Measurements from ENCODE around the gene CDK17.
A peak's percentile ranks its signal among the peaks of the same experiment; 100 is the strongest.

The CDK17 gene

DNA sequence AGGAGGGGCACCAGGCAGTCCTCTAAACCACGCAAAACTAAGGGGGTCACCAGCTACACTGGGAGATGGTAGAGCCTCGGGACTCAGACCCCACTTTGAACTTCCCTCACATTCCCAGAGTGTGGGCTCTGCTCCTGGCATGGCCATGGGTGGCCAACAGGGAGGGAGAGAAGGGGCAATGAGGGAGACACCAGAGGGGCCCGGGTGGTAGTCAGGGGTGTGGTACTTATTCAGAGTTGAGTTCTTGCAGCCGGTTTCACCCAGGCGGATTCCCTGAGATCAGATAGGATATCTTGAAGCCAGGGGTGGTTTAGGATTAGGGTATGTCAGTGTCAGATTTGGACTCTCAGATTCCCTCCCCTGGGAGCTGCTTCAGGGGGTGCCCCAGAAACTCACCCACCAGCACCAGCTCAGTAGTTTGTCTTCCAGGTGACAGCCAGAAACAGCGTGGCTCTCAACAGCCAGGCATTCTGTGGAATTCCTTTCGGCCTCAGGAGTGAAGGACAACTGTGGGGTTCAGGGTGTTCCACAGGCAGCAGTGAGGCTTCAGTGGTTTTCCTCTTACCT is 150.0 kb downstream of the CDK17 start:
- H2AFZ ChIP-seq (ENCODE audit: low read depth, low read length), result no peak overlapping the region

DNA sequence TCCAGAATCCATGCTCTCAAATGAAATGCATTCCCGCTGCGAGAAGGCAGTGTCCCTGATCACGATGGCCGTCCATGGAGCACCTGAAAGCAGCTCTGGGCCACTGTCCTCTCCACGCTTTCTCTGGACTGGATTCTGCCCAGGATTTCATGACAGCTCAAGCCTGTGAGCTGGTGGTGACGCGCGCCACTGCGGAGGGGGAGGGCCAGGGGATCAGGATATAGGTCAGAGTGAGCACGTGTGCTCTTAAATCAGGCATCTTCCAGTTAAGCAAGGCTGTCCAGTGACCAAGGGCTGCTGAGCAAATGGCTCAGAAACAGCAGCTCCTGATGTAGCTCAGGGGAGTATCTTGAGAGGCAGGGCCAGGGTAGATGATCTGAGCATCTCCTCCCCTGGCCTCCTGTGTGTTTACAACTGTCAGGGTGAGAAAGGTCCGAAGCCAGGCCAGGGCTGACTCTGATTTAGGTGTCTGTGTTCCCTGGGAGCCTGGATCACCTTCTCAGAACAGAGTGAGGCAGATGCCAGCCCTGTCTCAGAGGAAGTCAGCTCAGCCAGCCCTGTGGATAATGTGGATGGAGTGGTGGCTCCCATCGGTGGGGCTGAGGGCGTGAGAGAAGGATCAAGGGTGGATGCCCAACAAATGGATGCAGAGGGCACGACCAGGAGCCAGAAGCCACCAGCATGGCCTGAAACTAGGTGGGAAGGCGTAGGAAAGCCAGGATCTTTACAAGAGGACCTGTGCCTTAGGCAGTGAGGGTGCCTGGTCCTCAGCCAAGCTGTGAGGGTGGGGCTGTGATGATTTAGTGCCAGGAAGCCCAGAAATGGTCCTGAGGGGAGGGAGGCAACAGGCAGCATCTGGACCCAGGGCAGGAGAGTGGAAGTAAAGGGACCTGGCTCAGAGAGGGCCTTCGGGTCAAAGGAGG is 150.8 kb downstream of the CDK17 start:
- Histone ChIP-seq H3K4me3 (ENCODE audit: low read length) (no peak overlapping the region), H3K4me1 (ENCODE audit: insufficient read depth, low read length) (no peaks in the 10 kb centered on the region), H3K36me3 (ENCODE audit: insufficient read depth, low read length) (no peaks in the 10 kb centered on the region), H3K9me3 (ENCODE audit: low read length) (peaks cover 2% of the 10 kb centered on the region), H2AFZ (ENCODE audit: low read depth, low read length) (no peak overlapping the region), H3K27me3 (ENCODE audit: insufficient read depth, low read length) (no peaks in the 10 kb centered on the region)

More for the DNA sequence above, 150.0 kb downstream of the CDK17 start:
- no peaks in the 10 kb centered on the region for H3K4me1 ChIP-seq (ENCODE audit: insufficient read depth, low read length)
- no peak overlapping the region for H3K4me3 ChIP-seq (ENCODE audit: low read length)
- no peaks in the 10 kb centered on the region for H3K27me3 ChIP-seq (ENCODE audit: insufficient read depth, low read length)
- H3K36me3 ChIP-seq (ENCODE audit: insufficient read depth, low read length), result no peaks in the 10 kb centered on the region
- H3K9me3 ChIP-seq (ENCODE audit: low read length), result peaks cover 2% of the 10 kb centered on the region

DNA sequence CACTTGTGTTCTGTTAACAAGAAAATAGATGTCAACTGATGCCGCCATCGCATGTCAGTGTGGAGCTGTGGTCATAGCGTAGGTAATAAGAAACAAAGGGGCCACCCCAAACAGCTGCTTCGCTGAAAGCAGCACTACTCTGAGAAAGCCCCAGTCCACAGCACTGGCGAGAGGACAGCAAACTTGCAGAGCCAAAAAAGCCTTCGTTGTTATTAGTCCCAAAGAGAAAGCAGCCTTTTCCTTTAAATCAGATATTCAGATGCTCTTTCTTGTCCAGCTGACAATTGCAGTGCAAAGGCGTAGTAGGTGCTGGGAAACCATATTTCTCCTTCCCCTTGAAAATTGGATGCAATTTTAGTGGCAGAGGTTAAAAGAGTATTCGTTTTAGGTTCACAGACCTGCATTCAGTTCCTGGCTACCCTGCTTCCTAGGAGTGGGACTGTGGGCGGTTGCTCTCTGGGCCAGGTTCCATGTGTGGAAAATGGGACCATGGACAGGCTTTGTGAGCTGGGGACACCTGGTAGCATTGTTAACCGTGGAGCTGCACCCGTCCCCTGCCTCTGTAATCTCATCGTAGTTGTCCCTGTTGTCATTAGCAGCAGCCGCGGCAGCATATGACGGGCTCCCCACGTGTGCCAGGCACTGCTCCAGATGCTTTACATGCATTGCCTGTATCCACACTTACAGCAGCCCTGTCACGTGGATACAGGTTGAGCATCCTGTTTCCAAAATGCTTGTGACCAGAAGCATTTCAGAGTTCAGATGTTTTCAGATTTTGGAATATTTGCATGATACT is 151.9 kb downstream of the CDK17 start:
- Histone ChIP-seq H3K9me3 (ENCODE audit: low read length) (peaks cover 2% of the 10 kb centered on the region), H3K36me3 (ENCODE audit: insufficient read depth, low read length) (no peaks in the 10 kb centered on the region), H3K4me1 (ENCODE audit: insufficient read depth, low read length) (no peaks in the 10 kb centered on the region), H2AFZ (ENCODE audit: low read depth, low read length) (no peak overlapping the region), H3K4me3 (ENCODE audit: low read length) (no peak overlapping the region), H3K27me3 (ENCODE audit: insufficient read depth, low read length) (no peaks in the 10 kb centered on the region)

DNA sequence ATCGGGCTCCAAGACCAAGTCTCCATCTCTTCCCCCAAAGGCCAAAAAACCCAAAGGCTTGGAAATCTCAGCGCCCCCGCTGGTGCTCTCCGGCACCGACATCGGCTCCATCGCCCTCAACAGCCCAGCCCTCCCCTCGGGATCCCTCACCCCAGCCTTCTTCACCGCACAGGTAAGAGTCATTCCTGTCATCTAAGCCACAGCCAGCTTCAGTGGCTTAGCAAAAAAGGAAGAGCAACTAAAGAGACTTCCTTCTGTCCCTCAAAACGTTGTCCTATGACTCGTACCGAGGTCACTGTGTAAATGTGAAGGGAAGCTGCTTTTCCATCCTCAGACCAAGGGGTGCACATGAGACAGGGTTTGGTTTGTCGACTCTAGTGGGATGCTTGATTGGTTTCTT is 152.7 kb downstream of the CDK17 start:
- Histone ChIP-seq H3K4me1 (ENCODE audit: insufficient read depth, low read length) (no peaks in the 10 kb centered on the region), H3K27me3 (ENCODE audit: insufficient read depth, low read length) (no peaks in the 10 kb centered on the region), H2AFZ (ENCODE audit: low read depth, low read length) (no peak overlapping the region), H3K36me3 (ENCODE audit: insufficient read depth, low read length) (no peaks in the 10 kb centered on the region), H3K4me3 (ENCODE audit: low read length) (no peak overlapping the region), H3K9me3 (ENCODE audit: low read length) (peaks cover 2% of the 10 kb centered on the region)

DNA sequence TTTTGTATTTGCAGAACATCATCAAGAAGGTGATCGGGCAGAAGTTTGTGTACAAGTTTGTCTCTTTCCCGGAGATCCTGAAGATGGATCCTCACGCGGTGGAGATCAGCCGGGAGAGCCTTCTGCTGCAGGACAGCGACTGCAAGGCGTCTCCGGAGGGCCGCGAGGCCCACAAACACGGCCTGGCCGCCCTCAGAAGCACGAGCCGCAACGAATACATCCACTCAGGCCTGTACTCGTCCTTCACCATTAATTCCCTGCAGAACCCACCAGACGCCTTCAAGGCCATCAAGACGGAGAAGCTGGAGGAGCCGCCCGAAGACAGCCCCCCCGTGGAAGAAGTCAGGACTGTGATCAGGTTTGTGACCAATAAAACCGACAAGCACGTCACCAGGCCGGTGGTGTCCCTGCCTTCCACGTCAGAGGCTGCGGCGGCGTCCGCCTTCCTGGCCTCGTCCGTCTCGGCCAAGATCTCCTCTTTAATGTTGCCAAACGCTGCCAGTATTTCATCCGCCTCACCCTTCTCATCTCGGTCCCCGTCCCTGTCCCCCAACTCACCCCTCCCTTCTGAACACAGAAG is 153.2 kb downstream of the CDK17 start:
- no peaks in the 10 kb centered on the region for H3K36me3 ChIP-seq (ENCODE audit: insufficient read depth, low read length)
- H3K4me3 ChIP-seq (ENCODE audit: low read length), result no peak overlapping the region
- peaks cover 2% of the 10 kb centered on the region for H3K9me3 ChIP-seq (ENCODE audit: low read length)
- H2AFZ ChIP-seq (ENCODE audit: low read depth, low read length), result no peak overlapping the region
- H3K27me3 ChIP-seq (ENCODE audit: insufficient read depth, low read length), result no peaks in the 10 kb centered on the region
- H3K4me1 ChIP-seq (ENCODE audit: insufficient read depth, low read length), result no peaks in the 10 kb centered on the region

DNA sequence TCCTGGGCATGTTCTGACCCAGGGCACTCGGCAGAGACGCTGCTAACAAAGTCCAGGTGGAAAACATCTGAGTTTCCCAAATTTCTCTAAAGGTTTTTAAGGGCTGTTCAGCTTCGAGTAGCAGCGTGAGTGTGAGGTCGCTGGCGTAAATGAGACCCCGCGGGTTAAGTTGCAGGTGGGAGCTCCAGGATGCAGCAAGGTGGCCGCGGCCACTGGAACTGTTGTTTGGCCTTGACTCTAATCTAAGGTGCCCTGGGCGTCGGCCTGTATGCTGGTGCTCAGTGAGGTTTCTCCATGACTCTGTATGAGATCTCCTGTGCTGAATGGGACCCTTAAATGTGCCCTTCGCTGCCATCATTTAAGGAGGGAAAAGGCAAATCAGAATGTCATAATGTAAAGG is 155.4 kb downstream of the CDK17 start:
- Histone ChIP-seq H3K36me3 (ENCODE audit: insufficient read depth, low read length) (no peaks in the 10 kb centered on the region), H3K4me1 (ENCODE audit: insufficient read depth, low read length) (peaks cover 11% of the 10 kb centered on the region), H2AFZ (ENCODE audit: low read depth, low read length) (no peak overlapping the region), H3K9me3 (ENCODE audit: low read length) (no peaks in the 10 kb centered on the region), H3K4me3 (ENCODE audit: low read length) (no peak overlapping the region), H3K27me3 (ENCODE audit: insufficient read depth, low read length) (no peaks in the 10 kb centered on the region)

DNA sequence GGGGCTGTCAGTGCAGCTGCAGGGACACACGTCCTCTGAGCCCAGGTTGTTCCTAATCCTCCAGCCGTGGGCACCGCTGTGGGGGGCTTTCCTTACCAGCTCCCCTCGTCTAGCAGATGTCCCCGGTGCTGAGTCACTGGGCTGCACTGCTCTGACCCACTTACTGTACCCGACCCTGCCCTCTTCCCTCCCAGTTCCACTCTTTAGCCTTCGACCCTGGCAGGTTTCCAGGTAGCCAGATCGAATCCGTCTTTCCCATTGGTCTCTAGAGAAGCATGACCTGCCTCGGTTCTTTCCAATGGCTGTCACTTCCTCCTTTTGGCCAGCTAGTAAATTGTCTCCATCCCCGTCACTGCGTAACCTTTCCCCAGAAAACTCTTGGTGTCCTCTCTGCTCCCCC is 157.6 kb downstream of the CDK17 start:
- no peaks in the 10 kb centered on the region for H3K27me3 ChIP-seq (ENCODE audit: insufficient read depth, low read length)
- H3K9me3 ChIP-seq (ENCODE audit: low read length), result no peaks in the 10 kb centered on the region
- peaks cover 16% of the 10 kb centered on the region for H3K4me1 ChIP-seq (ENCODE audit: insufficient read depth, low read length)
- H3K4me3 ChIP-seq (ENCODE audit: low read length), result no peak overlapping the region
- H2AFZ ChIP-seq (ENCODE audit: low read depth, low read length), result no peak overlapping the region
- no peaks in the 10 kb centered on the region for H3K36me3 ChIP-seq (ENCODE audit: insufficient read depth, low read length)

DNA sequence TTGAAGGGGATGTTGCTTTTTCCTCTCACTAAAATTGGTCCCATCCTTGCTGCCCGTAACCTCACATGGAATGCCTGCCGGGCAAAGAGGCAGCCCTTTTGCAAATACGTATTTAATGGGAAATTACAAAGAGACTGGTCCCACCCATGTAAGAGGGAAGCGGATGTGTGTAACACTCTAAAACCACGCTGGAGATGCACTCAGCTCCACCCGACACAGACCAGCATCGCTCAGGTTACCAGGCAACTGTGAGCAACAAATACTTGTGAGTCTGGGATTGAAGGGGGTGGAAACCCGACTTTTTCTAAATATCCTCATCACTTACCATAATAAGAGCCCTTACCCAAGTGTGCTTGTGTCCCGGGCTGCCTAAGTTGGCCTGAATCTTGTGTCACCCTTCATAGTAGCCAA is 158.4 kb downstream of the CDK17 start:
- Histone ChIP-seq H2AFZ (ENCODE audit: low read depth, low read length) (no peak overlapping the region), H3K36me3 (ENCODE audit: insufficient read depth, low read length) (no peaks in the 10 kb centered on the region), H3K27me3 (ENCODE audit: insufficient read depth, low read length) (no peaks in the 10 kb centered on the region), H3K4me3 (ENCODE audit: low read length) (no peak overlapping the region), H3K4me1 (ENCODE audit: insufficient read depth, low read length) (peaks cover 16% of the 10 kb centered on the region), H3K9me3 (ENCODE audit: low read length) (no peaks in the 10 kb centered on the region)

DNA sequence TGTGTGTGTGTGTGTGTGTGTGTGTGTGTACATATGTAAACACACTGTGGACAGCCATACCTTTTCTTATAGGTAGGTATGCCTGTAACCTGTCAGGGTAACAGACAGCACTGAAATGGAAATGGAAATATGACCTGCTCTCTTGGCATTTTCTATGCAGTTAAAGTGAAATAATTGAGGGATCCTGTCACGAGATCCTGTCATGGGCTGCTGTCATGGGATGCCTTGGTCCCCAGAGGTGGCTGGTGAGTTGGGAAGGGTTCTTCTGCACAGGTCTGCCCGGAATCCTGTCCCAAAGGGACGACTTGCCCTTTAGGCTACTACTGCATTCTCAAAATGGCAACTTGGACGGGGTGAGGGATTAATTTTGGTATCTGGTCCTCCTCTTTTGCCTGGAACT is 158.8 kb downstream of the CDK17 start:
- Histone ChIP-seq H3K27me3 (ENCODE audit: insufficient read depth, low read length) (no peaks in the 10 kb centered on the region), H3K36me3 (ENCODE audit: insufficient read depth, low read length) (no peaks in the 10 kb centered on the region), H2AFZ (ENCODE audit: low read depth, low read length) (no peak overlapping the region), H3K4me3 (ENCODE audit: low read length) (no peak overlapping the region), H3K4me1 (ENCODE audit: insufficient read depth, low read length) (peaks cover 16% of the 10 kb centered on the region), H3K9me3 (ENCODE audit: low read length) (no peaks in the 10 kb centered on the region)

DNA sequence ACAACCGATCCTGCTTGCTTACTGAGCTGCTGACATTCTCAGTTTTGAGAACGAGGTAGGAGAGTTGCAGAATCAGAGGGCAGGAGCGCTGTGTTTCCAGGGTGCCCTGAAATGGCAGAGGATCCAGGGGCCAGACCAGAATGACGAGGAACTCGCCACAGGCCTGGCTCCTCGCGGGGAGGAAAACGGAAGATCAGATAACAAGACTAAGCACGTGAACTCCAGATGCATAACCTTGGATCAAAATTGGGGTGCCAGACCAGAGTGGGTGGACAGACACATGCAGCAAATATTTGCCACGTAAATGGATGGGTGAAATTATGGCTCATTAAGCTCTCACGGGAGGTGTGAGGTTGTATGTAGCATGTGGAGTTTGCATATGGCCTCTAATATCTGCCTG is 159.6 kb downstream of the CDK17 start:
- Histone ChIP-seq H3K4me3 (ENCODE audit: low read length) (no peak overlapping the region), H3K36me3 (ENCODE audit: insufficient read depth, low read length) (no peaks in the 10 kb centered on the region), H3K27me3 (ENCODE audit: insufficient read depth, low read length) (no peaks in the 10 kb centered on the region), H3K4me1 (ENCODE audit: insufficient read depth, low read length) (peaks cover 16% of the 10 kb centered on the region), H3K9me3 (ENCODE audit: low read length) (no peaks in the 10 kb centered on the region), H2AFZ (ENCODE audit: low read depth, low read length) (peak overlapping the region; percentile 64)

DNA sequence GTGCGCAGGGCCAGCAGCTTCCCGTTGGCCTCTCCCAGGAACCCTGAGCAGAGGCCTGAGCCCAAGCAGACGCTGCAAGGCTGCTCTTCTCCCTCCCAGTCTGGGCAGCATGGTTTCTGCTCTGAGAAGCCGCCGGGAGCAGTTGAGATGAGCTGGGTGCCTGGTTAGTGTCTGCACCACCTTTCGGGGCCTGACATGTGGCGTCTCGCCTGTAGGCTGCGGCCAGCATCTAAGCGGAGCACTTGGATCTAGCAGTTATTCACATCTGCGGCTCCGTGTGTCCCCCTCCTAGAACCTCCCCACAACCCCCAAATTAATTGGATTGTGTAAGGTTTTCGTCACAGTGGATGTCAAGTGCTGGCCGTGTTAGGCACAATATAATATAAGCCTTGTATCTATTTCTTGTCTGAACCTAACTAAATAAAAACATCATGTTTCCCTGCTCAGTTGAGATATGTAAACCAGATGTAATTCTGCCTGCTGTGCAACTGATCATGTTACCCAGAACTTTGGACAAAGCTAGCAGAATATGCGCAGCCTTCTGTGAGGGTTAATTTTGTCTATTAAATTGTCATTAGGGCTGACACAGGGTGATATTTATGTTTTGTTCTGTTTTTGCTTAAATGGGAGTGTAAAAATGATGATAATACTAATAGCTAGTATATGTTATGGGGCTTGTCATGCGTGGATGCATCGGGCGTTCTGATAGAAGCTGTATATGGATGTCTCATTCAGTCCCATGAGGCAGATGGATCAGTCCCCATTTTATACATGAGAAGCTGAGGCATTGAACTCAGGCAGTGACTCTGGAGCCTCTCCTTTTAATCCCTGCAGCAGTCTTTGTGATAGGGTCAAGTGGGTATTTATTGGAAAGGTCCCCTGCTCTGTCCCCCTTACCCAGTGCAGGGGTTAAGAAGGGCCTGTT is 160.3 kb downstream of the CDK17 start:
- H3K4me1 ChIP-seq (ENCODE audit: insufficient read depth, low read length), result peaks cover 16% of the 10 kb centered on the region
- peak overlapping the region; percentile 64 for H2AFZ ChIP-seq (ENCODE audit: low read depth, low read length)
- H3K27me3 ChIP-seq (ENCODE audit: insufficient read depth, low read length), result no peaks in the 10 kb centered on the region

DNA sequence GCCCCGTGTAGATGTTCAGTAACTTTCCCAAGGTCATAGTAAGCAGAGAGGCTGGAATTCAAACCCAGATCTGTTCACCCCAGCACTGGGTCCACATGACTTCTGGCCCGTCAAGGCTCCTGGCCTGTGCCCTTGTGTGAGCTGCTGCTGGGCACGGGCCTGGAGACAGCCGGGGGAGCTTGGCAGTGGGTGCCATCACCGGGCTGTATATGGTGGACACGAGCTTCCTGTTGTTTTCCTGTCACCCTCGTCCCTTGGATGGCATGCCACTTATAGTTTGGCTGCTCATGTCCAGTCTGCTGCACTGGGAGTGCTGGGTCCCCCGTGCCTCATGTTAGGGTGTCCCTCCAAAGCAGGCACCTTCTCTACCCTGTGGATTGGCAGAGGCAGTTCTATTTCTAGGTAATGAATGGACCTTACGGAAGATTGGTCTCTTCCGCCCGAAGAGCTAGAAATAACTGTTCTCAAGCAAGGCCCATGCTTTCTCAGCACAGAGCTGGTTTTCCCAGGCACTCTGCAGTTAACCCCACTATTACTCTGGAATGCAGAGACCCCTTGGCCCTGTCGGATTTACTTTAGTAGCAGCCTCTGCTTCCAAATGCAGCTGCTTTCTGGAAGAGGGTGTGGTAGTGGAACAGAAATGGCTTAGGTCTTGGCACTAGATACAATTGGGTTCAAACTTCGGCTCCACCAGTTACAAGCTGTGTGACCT is 161.7 kb downstream of the CDK17 start:
- Histone ChIP-seq H3K9me3 (ENCODE audit: low read length) (no peaks in the 10 kb centered on the region), H3K36me3 (ENCODE audit: insufficient read depth, low read length) (no peaks in the 10 kb centered on the region), H2AFZ (ENCODE audit: low read depth, low read length) (no peak overlapping the region), H3K4me3 (ENCODE audit: low read length) (no peak overlapping the region), H3K27me3 (ENCODE audit: insufficient read depth, low read length) (no peaks in the 10 kb centered on the region), H3K4me1 (ENCODE audit: insufficient read depth, low read length) (peaks cover 16% of the 10 kb centered on the region)

More for the DNA sequence above, 160.3 kb downstream of the CDK17 start:
- no peaks in the 10 kb centered on the region for H3K36me3 ChIP-seq (ENCODE audit: insufficient read depth, low read length)
- no peak overlapping the region for H3K4me3 ChIP-seq (ENCODE audit: low read length)
- H3K9me3 ChIP-seq (ENCODE audit: low read length), result no peaks in the 10 kb centered on the region
